ENCODE results near the gene MYO1D.

DNA sequence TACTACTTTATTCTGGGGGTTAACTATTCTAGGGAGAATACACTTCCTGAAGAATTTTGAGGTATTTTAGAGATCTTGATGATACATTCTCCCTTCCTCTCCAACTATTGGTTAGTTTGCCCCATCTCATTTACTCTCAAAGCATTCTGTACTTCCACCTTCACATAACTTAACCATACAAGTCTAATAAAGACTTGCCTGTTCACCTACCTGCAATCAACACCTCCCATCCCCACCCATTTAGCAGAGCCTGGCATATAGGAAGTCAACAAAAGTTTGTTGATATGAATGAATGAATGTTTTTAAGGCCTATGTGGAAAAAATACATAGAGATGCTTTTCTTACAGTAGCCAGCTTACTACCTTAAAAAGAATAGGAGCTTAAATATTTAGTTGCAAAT is 50.8 kb downstream of the MYO1D start:
- TF ChIP-seq ARNTL (CRISPR knock-in tag; IDR thresholded peaks at IDR 0.05) (no peak), ATM (IDR thresholded peaks at IDR 0.05; ENCODE audit: borderline replicate concordance) (no peak), ZFYVE20 (CRISPR knock-in tag; IDR thresholded peaks at IDR 0.05; ENCODE audit: borderline replicate concordance, low read depth) (no peak), NFYB (CRISPR knock-in tag; IDR thresholded peaks at IDR 0.05) (no peak), ZKSCAN8 (CRISPR knock-in tag; IDR thresholded peaks at IDR 0.05; ENCODE audit: borderline replicate concordance) (no peak), GABPA (IDR thresholded peaks at IDR 0.05; ENCODE audit: low read depth, low read length) (no peak), GABPA (CRISPR knock-in tag; IDR thresholded peaks at IDR 0.05; ENCODE audit: low read depth) (no peak), ATF6 (CRISPR knock-in tag; conservative IDR thresholded peaks at IDR 0.05) (no peak), ZNF230 (CRISPR knock-in tag; IDR thresholded peaks at IDR 0.05) (no peak), ZNF263 (CRISPR knock-in tag; IDR thresholded peaks at IDR 0.05) (no peak), SP5 (CRISPR knock-in tag; IDR thresholded peaks at IDR 0.05; ENCODE audit: borderline replicate concordance, low read depth) (no peak), SATB2 (CRISPR knock-in tag; IDR thresholded peaks at IDR 0.05) (no peak), ZNF280B (CRISPR knock-in tag; IDR thresholded peaks at IDR 0.05; ENCODE audit: borderline replicate concordance) (no peak)
- TF ChIP-seq, protein P1, sequence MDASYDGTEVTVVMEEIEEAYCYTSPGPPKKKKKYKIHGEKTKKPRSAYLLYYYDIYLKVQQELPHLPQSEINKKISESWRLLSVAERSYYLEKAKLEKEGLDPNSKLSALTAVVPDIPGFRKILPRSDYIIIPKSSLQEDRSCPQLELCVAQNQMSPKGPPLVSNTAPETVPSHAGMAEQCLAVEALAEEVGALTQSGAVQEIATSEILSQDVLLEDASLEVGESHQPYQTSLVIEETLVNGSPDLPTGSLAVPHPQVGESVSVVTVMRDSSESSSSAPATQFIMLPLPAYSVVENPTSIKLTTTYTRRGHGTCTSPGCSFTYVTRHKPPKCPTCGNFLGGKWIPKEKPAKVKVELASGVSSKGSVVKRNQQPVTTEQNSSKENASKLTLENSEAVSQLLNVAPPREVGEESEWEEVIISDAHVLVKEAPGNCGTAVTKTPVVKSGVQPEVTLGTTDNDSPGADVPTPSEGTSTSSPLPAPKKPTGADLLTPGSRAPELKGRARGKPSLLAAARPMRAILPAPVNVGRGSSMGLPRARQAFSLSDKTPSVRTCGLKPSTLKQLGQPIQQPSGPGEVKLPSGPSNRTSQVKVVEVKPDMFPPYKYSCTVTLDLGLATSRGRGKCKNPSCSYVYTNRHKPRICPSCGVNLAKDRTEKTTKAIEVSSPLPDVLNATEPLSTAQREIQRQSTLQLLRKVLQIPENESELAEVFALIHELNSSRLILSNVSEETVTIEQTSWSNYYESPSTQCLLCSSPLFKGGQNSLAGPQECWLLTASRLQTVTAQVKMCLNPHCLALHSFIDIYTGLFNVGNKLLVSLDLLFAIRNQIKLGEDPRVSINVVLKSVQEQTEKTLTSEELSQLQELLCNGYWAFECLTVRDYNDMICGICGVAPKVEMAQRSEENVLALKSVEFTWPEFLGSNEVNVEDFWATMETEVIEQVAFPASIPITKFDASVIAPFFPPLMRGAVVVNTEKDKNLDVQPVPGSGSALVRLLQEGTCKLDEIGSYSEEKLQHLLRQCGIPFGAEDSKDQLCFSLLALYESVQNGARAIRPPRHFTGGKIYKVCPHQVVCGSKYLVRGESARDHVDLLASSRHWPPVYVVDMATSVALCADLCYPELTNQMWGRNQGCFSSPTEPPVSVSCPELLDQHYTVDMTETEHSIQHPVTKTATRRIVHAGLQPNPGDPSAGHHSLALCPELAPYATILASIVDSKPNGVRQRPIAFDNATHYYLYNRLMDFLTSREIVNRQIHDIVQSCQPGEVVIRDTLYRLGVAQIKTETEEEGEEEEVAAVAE (CRISPR knock-in tag; IDR thresholded peaks at IDR 0.05; ENCODE audit: borderline replicate concordance), result no peak
- TF ChIP-seq, protein P2, sequence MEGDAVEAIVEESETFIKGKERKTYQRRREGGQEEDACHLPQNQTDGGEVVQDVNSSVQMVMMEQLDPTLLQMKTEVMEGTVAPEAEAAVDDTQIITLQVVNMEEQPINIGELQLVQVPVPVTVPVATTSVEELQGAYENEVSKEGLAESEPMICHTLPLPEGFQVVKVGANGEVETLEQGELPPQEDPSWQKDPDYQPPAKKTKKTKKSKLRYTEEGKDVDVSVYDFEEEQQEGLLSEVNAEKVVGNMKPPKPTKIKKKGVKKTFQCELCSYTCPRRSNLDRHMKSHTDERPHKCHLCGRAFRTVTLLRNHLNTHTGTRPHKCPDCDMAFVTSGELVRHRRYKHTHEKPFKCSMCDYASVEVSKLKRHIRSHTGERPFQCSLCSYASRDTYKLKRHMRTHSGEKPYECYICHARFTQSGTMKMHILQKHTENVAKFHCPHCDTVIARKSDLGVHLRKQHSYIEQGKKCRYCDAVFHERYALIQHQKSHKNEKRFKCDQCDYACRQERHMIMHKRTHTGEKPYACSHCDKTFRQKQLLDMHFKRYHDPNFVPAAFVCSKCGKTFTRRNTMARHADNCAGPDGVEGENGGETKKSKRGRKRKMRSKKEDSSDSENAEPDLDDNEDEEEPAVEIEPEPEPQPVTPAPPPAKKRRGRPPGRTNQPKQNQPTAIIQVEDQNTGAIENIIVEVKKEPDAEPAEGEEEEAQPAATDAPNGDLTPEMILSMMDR (CRISPR knock-in tag; IDR thresholded peaks at IDR 0.05), result no peak

Data from HepG2 (cell line).